Urinary bladder (tissue), 4 donors: ENCODE data around the gene CTXN3. TPM values are rescaled to one million over a fixed set of nuclear protein-coding genes. Genes with fewer than 3 reads are reported as not detected.
"Not testable (repeated sequence)": the region's sequence is repeated elsewhere in the genome, so short reads cannot be mapped to it uniquely, and the experiment has no call there.

ENCODE experiments used
- DNase-seq: peaks from one replicate; pipeline ENCODE4 v3.0.0-alpha.2; 2015; ENCODE audit errors: extremely low spot score
- H3K27ac ChIP-seq: one replicate; pipeline ENCODE4 v1.5.1; 2013; ENCODE audit warnings: low read depth, mild to moderate bottlenecking, moderate library complexity
- H3K36me3 ChIP-seq: one replicate; pipeline ENCODE4 v1.6.1; 2013; ENCODE audit warnings: mild to moderate bottlenecking, moderate library complexity; ENCODE audit not compliant: insufficient read depth
- H3K4me1 ChIP-seq: one replicate; pipeline ENCODE4 v1.6.1; 2013; ENCODE audit warnings: mild to moderate bottlenecking, moderate library complexity; ENCODE audit not compliant: insufficient read depth
- H3K4me3 ChIP-seq: one replicate; pipeline ENCODE4 v1.5.1; 2013; ENCODE audit warnings: low read depth, low read length
- WGBS: extraction: QIAGEN DNeasy Blood & Tissue Kit; methylation state at CpG from one replicate; pipeline ENCODE4 v1.1.7; 2013; 5-methylcytosine and 5-hydroxymethylcytosine counted together
- polyA plus RNA-seq: library from polyadenylated mRNA; stranded (reverse); fragments of 200-250 nt; gene quantifications from one replicate; pipeline ENCODE4 v1.2.3, GENCODE V29; 2013
- total RNA-seq: library from RNA; depleted of rRNA; stranded (reverse); fragments of >200 nt; gene quantifications from one replicate; pipeline ENCODE4 v1.2.3, GENCODE V29; 2014
- donor health status: healthy with polysubstance abuse.
- donor health status: healthy.

CTXN3 gene
- total and polyA plus RNA-seq, 2 donors: 0.06 to 1.1 TPM

DNA sequence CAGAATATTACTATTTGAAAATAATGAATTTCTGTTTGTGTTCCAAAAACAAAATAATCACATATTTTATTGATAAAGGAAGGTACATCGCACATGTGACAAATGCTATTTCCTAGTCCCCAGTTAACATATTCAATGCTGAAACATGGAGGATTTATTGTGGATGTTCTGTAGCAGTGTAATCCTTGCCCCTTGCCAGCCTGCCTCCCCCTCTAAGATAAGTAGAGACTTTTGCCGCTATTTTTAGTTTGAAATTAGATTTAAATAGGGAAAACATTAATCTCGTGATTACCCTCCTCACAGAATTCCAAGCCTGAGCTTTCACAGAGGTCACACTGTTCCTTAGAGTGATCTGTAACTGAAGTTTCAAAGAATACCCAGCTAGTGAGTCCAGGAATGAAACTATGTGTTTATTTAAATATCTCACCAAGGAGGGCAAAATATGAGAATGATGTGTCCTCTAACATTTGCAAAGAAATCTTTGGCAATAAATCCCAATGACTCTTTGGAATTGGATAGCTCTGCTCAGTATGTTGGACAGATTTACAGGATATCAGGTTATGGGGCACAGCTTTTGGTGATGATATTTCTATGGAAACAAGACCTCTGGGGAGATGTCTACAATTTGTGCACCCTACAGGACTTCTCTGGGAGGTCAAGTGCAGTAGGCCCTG lies 17.3 kb downstream of the CTXN3 start:
- Histone ChIP-seq H3K27ac (no peak overlapping the region), H3K4me1 (no peaks in the 10 kb centered on the region)

GRCh38 chr5:127667926-127668325 lies 19.0 kb downstream of the CTXN3 start:
- Histone ChIP-seq H3K27ac (no peak overlapping the region), H3K36me3 (no peaks in the 10 kb centered on the region), H3K4me3 (no peak overlapping the region), H3K4me1 (no peaks in the 10 kb centered on the region)
- DNase-seq: no peak
- WGBS: 29% methylated on average over 3 of the region's 3 CpGs

More for the DNA sequence above, 17.3 kb downstream of the CTXN3 start:
- H3K36me3 ChIP-seq: no peaks in the 10 kb centered on the region
- H3K4me3 ChIP-seq: no peak overlapping the region
- DNase-seq: no peak
- 55% methylated on average over 3 of the region's 3 CpGs for WGBS

DNA sequence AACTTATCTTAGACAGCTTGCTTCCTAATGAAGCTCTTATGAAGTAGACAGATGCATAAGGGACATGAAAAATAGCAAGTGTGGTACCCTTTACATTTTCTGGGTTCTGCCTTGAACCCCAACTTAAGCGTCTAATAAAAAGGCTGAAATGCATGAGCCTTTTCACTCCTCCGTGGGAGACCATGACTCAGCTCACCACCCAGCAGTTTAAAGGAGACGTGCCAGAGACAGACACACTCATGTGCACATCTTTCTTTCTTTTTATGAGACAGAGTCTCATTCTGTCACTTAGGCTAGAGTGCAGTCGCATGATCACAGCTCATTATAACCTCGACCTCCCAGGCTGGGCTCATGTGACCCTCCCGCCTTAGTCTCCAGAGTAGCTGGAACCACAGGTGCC lies 22.3 kb downstream of the CTXN3 start:
- Histone ChIP-seq H3K4me1 (no peaks in the 10 kb centered on the region), H3K36me3 (no peaks in the 10 kb centered on the region), H3K4me3 (no peak overlapping the region), H3K27ac (no peak overlapping the region)
- 88% methylated on average over 6 of the region's 6 CpGs for WGBS
- no peak for DNase-seq

DNA sequence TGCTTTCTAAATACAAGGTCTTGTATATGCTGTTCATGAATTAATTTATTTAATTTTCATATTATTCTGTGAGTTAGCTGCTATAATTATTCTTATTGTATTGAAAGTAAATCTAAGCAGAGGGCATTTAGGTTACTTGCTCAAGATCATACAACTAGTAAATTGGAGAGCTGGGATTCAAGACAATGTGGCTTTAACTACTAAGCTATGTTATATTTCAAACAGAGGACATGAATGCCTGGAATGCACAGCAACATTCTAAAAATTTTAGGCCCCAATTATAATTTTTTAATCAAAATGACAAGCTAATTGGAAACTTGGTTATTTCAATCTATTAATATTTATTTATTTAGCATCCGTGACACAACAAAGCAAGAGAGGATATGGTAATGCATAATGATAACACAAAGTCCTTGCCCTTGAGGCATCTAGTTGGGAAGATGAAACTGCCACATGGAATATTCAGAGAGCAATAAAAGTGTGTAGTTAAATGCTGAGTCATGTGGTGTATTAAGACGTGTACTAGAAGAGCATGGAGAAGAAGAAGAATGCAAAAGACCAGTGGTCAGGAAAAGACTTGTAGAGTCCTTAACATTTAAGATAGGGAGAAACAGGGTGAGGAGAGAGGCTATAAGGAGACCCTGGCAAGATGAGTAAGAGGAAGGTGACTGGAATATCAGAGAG lies 24.4 kb downstream of the CTXN3 start:
- WGBS: 58% methylated on average over 2 of the region's 2 CpGs
- no peak for DNase-seq
- H3K36me3 ChIP-seq: no peaks in the 10 kb centered on the region
- no peak overlapping the region for H3K27ac ChIP-seq
- H3K4me3 ChIP-seq: no peak overlapping the region
- H3K4me1 ChIP-seq: no peaks in the 10 kb centered on the region

DNA sequence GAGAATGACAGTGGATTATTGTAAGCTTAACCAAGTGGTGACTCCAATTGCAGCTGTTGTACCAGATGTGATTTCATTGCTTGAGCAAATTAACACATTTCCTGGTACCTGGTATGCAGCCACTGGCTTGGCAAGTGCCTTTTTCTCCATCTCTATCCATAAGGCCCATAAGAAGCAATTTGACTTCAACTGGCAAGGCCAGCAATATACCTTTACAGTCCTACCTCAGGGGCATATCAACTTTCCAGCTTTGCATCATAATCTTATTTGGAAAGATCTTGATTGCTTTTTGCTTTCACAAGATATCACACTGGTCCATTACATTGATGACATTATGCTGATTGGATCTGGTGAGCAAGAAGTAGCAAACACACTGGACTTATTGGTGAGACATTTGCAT lies 28.1 kb downstream of the CTXN3 start:
- not testable (repeated sequence) for H3K36me3 ChIP-seq, H3K4me1 ChIP-seq, H3K27ac ChIP-seq, H3K4me3 ChIP-seq, DNase-seq

GRCh38 chr5:127679691-127680330 lies 30.9 kb downstream of the CTXN3 start:
- 84% methylated on average over 3 of the region's 3 CpGs for WGBS
- not testable (repeated sequence) for H3K27ac ChIP-seq, H3K4me3 ChIP-seq, DNase-seq, H3K36me3 ChIP-seq, H3K4me1 ChIP-seq

DNA sequence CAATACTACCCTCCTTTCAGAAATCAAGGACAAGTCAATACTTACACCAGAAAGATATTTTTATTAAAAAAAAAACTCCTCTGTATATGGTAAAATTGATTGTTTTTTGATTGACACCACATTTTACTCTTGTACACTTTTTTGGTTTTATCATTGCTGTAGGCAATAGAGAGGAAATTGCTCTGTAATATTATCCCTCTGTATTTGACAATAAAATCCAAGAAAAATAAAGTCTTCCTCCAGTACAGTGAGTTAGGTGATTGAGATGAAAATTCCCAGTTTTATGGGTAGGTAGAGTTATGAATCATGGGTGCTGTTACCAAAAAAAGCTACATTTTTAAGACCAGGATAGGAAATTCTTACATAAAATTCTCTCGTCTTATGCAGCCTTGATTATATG lies 31.7 kb downstream of the CTXN3 start:
- 92% methylated on average over 1 of the region's 1 CpG for WGBS
- H3K4me3 ChIP-seq: no peak overlapping the region

GRCh38 chr5:127683008-127683407 lies 34.1 kb downstream of the CTXN3 start:
- DNase-seq: no peak
- WGBS: 57% methylated on average over 4 of the region's 4 CpGs
- H3K4me1 ChIP-seq: no peaks in the 10 kb centered on the region
- no peak overlapping the region for H3K27ac ChIP-seq
- H3K36me3 ChIP-seq: no peaks in the 10 kb centered on the region
- no peak overlapping the region for H3K4me3 ChIP-seq

More for the DNA sequence above, 31.7 kb downstream of the CTXN3 start:
- DNase-seq: no peak
- Histone ChIP-seq H3K4me1 (no peaks in the 10 kb centered on the region), H3K27ac (no peak overlapping the region), H3K36me3 (no peaks in the 10 kb centered on the region)

DNA sequence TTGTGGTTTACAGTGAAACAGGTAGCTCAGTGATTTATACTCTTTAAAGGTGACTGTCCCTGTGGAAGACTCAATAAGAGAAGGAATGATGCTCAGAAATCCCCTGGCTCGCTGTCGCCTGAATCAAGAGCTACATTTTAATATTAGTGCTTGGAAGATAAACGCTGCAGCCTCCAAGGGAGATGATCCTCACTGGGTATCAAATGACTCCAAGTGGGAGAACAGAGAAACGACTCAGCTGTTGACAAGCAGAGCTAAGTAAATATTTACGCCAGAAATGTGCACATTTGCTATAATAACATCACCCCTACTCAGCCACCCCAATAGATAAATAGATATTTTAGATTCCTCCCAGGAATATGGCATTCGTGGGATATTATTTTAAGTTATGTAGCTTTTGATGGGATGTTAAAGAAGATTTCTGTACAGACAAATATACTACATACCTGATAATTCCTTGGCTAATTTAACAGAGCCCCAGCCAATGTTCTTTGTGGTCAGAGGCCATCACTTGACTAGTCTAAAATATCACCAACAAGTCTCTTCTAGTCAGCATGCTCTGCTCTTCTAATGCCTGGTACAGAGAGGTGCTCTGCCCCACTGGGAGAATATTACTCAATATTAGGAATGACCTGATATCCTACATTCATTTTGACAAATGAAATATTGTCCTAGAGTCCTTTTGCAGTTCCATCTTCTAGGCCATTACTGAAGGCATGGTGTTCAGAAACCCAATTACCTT lies 36.0 kb downstream of the CTXN3 start:
- Histone ChIP-seq H3K4me3 (no peak overlapping the region), H3K27ac (no peak overlapping the region), H3K36me3 (no peaks in the 10 kb centered on the region), H3K4me1 (no peaks in the 10 kb centered on the region)
- DNase-seq: no peak
- 64% methylated on average over 6 of the region's 6 CpGs for WGBS

- 63% methylated on average over 2 of the region's 2 CpGs for WGBS
- Histone ChIP-seq H3K36me3 (no peaks in the 10 kb centered on the region), H3K4me1 (no peaks in the 10 kb centered on the region), H3K27ac (no peak overlapping the region), H3K4me3 (no peak overlapping the region)
- no peak for DNase-seq
Measured at GRCh38 chr5:127685662-127686061, 36.8 kb downstream of the CTXN3 start.

- Histone ChIP-seq H3K4me1 (no peaks in the 10 kb centered on the region), H3K36me3 (no peaks in the 10 kb centered on the region), H3K4me3 (no peak overlapping the region), H3K27ac (no peak overlapping the region)
- DNase-seq: no peak
Measured at GRCh38 chr5:127686424-127686823, 37.5 kb downstream of the CTXN3 start.

- 94% methylated on average over 1 of the region's 1 CpG for WGBS
- Histone ChIP-seq H3K4me1 (no peaks in the 10 kb centered on the region), H3K27ac (no peak overlapping the region), H3K4me3 (no peak overlapping the region), H3K36me3 (no peaks in the 10 kb centered on the region)
- DNase-seq: no peak
Measured at GRCh38 chr5:127694518-127695171, 45.8 kb downstream of the CTXN3 start.

GRCh38 chr5:127695346-127695745 lies 46.5 kb downstream of the CTXN3 start:
- Histone ChIP-seq H3K27ac (no peak overlapping the region), H3K4me3 (no peak overlapping the region), H3K4me1 (no peaks in the 10 kb centered on the region), H3K36me3 (no peaks in the 10 kb centered on the region)
- DNase-seq: no peak
